ENCODE results near the gene VPS11. TPM values are rescaled to one million over a fixed set of nuclear protein-coding genes. Genes with fewer than 3 reads are reported as not detected.

VPS11 gene
- total RNA-seq, 1 experiment from 2014 or later, result 20.2 TPM

- H3K27me3 Mint-ChIP-seq (ENCODE audit: low read depth), result no peaks in the 10 kb centered on the region
- CTCF ChIA-PET, result interaction anchor here (0.5 to 0.7 kb wide), 3 partner anchors 11 to 120 kb away, joined by 3 to 6 read pairs (median 3); no protein-coding TSS in a partner anchor
- H3K4me1 Mint-ChIP-seq, result peaks cover 20% of the 10 kb centered on the region
- ATAC-seq, result peak; percentile 11; the same call in 1 of the 2 replicates
- H3K4me3 Mint-ChIP-seq, result no peak overlapping the region
- POLR2A ChIA-PET, result no interaction called here
- no peaks in the 10 kb centered on the region for H3K9me3 Mint-ChIP-seq
- DNase-seq (ENCODE audit: low spot score), result no peak
- H3K36me3 Mint-ChIP-seq, result peaks cover 60% of the 10 kb centered on the region
- TF ChIP-seq ZNF416 (CRISPR knock-in tag; IDR thresholded peaks at IDR 0.05), result no peak
- TF ChIP-seq NR2C2 (CRISPR knock-in tag; IDR thresholded peaks at IDR 0.05), result no peak
- no peak for TF ChIP-seq NFYB (CRISPR knock-in tag; conservative IDR thresholded peaks at IDR 0.05; ENCODE audit: low read depth)
- TF ChIP-seq, protein P1, sequence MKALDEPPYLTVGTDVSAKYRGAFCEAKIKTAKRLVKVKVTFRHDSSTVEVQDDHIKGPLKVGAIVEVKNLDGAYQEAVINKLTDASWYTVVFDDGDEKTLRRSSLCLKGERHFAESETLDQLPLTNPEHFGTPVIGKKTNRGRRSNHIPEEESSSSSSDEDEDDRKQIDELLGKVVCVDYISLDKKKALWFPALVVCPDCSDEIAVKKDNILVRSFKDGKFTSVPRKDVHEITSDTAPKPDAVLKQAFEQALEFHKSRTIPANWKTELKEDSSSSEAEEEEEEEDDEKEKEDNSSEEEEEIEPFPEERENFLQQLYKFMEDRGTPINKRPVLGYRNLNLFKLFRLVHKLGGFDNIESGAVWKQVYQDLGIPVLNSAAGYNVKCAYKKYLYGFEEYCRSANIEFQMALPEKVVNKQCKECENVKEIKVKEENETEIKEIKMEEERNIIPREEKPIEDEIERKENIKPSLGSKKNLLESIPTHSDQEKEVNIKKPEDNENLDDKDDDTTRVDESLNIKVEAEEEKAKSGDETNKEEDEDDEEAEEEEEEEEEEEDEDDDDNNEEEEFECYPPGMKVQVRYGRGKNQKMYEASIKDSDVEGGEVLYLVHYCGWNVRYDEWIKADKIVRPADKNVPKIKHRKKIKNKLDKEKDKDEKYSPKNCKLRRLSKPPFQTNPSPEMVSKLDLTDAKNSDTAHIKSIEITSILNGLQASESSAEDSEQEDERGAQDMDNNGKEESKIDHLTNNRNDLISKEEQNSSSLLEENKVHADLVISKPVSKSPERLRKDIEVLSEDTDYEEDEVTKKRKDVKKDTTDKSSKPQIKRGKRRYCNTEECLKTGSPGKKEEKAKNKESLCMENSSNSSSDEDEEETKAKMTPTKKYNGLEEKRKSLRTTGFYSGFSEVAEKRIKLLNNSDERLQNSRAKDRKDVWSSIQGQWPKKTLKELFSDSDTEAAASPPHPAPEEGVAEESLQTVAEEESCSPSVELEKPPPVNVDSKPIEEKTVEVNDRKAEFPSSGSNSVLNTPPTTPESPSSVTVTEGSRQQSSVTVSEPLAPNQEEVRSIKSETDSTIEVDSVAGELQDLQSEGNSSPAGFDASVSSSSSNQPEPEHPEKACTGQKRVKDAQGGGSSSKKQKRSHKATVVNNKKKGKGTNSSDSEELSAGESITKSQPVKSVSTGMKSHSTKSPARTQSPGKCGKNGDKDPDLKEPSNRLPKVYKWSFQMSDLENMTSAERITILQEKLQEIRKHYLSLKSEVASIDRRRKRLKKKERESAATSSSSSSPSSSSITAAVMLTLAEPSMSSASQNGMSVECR (CRISPR knock-in tag; IDR thresholded peaks at IDR 0.05; ENCODE audit: borderline replicate concordance), result no peak
- TF ChIP-seq ETV6 (CRISPR knock-in tag; IDR thresholded peaks at IDR 0.05), result no peak
- no peak for TF ChIP-seq ZNF396 (CRISPR knock-in tag; IDR thresholded peaks at IDR 0.05; ENCODE audit: borderline replicate concordance)
- TF ChIP-seq ZNF219 (CRISPR knock-in tag; IDR thresholded peaks at IDR 0.05; ENCODE audit: borderline replicate concordance), result no peak
- TF ChIP-seq, protein P2, sequence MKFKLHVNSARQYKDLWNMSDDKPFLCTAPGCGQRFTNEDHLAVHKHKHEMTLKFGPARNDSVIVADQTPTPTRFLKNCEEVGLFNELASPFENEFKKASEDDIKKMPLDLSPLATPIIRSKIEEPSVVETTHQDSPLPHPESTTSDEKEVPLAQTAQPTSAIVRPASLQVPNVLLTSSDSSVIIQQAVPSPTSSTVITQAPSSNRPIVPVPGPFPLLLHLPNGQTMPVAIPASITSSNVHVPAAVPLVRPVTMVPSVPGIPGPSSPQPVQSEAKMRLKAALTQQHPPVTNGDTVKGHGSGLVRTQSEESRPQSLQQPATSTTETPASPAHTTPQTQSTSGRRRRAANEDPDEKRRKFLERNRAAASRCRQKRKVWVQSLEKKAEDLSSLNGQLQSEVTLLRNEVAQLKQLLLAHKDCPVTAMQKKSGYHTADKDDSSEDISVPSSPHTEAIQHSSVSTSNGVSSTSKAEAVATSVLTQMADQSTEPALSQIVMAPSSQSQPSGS (CRISPR knock-in tag; IDR thresholded peaks at IDR 0.05; ENCODE audit: borderline replicate concordance, low read depth), result no peak
- TF ChIP-seq SOX15 (CRISPR knock-in tag; IDR thresholded peaks at IDR 0.05), result no peak
- TF ChIP-seq MLX (CRISPR knock-in tag; IDR thresholded peaks at IDR 0.05), result no peak
- no peak for TF ChIP-seq FOXJ3 (CRISPR knock-in tag; IDR thresholded peaks at IDR 0.05; ENCODE audit: borderline replicate concordance)
- TF ChIP-seq ZNF121 (CRISPR knock-in tag; IDR thresholded peaks at IDR 0.05), result no peak
- TF ChIP-seq FOXP1 (CRISPR knock-in tag; IDR thresholded peaks at IDR 0.05; ENCODE audit: borderline replicate concordance), result no peak
- no peak overlapping the region for H3K27ac Mint-ChIP-seq
Observed at GRCh38 chr11:119024430-119025098, 43.1 kb upstream of the VPS11 start.

DNA sequence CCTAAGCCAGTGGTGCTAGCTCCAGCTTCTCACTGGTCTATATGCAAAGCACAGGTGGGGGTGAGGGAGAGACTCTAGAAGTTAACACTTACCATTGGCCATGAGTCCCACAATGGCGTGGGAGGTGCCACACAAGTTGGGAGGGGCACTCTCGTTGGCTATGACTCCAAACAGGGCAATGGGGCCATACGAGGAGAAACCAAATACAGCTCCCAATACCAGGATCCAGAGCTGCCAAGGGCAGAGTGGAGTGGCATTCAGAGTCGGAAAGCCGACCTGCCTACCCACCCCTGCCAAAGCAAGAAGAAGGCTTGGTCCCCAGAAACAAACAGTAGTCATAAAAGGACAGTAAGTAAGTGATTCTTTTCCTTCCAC, 42.5 kb upstream of the VPS11 start:
- Mint-ChIP-seq H3K27ac (0 out of 2 replicates have a peak overlapping the region, but pooled peaks have one; percentile 70), H3K4me1 (peaks cover 19% of the 10 kb centered on the region), H3K27me3 (ENCODE audit: low read depth) (no peaks in the 10 kb centered on the region), H3K36me3 (peaks cover 56% of the 10 kb centered on the region), H3K9me3 (no peaks in the 10 kb centered on the region), H3K4me3 (no peak overlapping the region)
- no peak for TF ChIP-seq ZBTB43 (CRISPR knock-in tag; IDR thresholded peaks at IDR 0.05)
- TF ChIP-seq ZNF512 (CRISPR knock-in tag; IDR thresholded peaks at IDR 0.05; ENCODE audit: borderline replicate concordance), result no peak
- TF ChIP-seq TEAD4 (CRISPR knock-in tag; IDR thresholded peaks at IDR 0.05), result no peak
- no peak for TF ChIP-seq CTCF (IDR thresholded peaks at IDR 0.05)
- TF ChIP-seq GTF2I (CRISPR knock-in tag; conservative IDR thresholded peaks at IDR 0.05), result no peak
- ChIA-PET POLR2A (no interaction called here), CTCF (interaction anchor here (0.5 kb wide), 1 partner anchor 11 kb away, joined by 6 read pairs; no protein-coding TSS in a partner anchor)
- ATAC-seq (peak; percentile 22), DNase-seq (ENCODE audit: low spot score) (no peak)

Measured in WTC11 (cell line).